Esophagus muscularis mucosa (tissue), 3 donors: ENCODE measurements around the gene HS6ST3.

Source experiments
- POLR2A ChIP-seq: fragments of 450-650 bp; IDR thresholded peaks from one replicate; pipeline ENCODE4 v1.6.1; 2017; ENCODE audit warnings: antibody characterized with exemption, moderate library complexity, mild to moderate bottlenecking, low read depth
- TF ChIP-seq, protein P1 (sequence below), 3 experiments: fragments of 200-600 bp in 2 of 3; fragments of 450-650 bp in 1 of 3; sonication (generic) in 2 of 3; IDR thresholded peaks; one replicate each; pipeline ENCODE4 v1.5.1; 2017 to 2019; ENCODE audit warnings: antibody characterized with exemption in 3 of 3, mild to moderate bottlenecking in 2 of 3, moderate library complexity in 1 of 3

- no peak for TF ChIP-seq POLR2A
- TF ChIP-seq, protein P1, sequence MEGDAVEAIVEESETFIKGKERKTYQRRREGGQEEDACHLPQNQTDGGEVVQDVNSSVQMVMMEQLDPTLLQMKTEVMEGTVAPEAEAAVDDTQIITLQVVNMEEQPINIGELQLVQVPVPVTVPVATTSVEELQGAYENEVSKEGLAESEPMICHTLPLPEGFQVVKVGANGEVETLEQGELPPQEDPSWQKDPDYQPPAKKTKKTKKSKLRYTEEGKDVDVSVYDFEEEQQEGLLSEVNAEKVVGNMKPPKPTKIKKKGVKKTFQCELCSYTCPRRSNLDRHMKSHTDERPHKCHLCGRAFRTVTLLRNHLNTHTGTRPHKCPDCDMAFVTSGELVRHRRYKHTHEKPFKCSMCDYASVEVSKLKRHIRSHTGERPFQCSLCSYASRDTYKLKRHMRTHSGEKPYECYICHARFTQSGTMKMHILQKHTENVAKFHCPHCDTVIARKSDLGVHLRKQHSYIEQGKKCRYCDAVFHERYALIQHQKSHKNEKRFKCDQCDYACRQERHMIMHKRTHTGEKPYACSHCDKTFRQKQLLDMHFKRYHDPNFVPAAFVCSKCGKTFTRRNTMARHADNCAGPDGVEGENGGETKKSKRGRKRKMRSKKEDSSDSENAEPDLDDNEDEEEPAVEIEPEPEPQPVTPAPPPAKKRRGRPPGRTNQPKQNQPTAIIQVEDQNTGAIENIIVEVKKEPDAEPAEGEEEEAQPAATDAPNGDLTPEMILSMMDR (IDR thresholded peaks at IDR 0.05), result no peak
These were observed 149.0 kb downstream of the HS6ST3 start for GRCh38 chr13:96238861-96239260.
